Activated T-cell treated with anti-CD3 and anti-CD28 coated beads, Interleukin-2, amount 50 U/mL, for 48 hours (primary cell): Measurements from ENCODE around the gene HMGB1.

ENCODE experiments used
- DNase-seq, 2 experiments: peaks; one replicate each; pipeline ENCODE4 v3.0.0-alpha.2; 2020

Gene HMGB1

GRCh38 chr13:30429721-30430694, 35.7 kb downstream of the HMGB1 start:
- peak in 1 of 2 experiments; percentile 39 for DNase-seq

- no peak for DNase-seq
These were observed 36.5 kb downstream of the HMGB1 start for GRCh38 chr13:30429235-30429634.

GRCh38 chr13:30423891-30424290, 41.8 kb downstream of the HMGB1 start:
- DNase-seq = no peak

GRCh38 chr13:30422054-30422839, 43.5 kb downstream of the HMGB1 start, which contains the start of gene UBE2L5:
UBE2L5 (plus strand) TSS chr13:30422493; CDS start chr13:30427991, 5,498 bp downstream.
- peak; percentile 66 to 76 for DNase-seq

GRCh38 chr13:30421093-30422053, 44.4 kb downstream of the HMGB1 start:
- peak; percentile 53 to 61 for DNase-seq

GRCh38 chr13:30418717-30419459, 46.8 kb downstream of the HMGB1 start:
- no peak for DNase-seq

GRCh38 chr13:30418075-30418716, 47.5 kb downstream of the HMGB1 start:
- DNase-seq = no peak

GRCh38 chr13:30416471-30416870, 49.3 kb downstream of the HMGB1 start:
- DNase-seq = no peak

- DNase-seq = no peak
These were observed 50.2 kb downstream of the HMGB1 start for GRCh38 chr13:30415430-30416030.

GRCh38 chr13:30413842-30414241, 51.9 kb downstream of the HMGB1 start:
- DNase-seq = no peak

- no peak for DNase-seq
These were observed 53.4 kb downstream of the HMGB1 start for GRCh38 chr13:30412346-30412745.

- no peak for DNase-seq
These were observed 55.0 kb downstream of the HMGB1 start for GRCh38 chr13:30410705-30411125.

- no peak for DNase-seq
These were observed 55.6 kb downstream of the HMGB1 start for GRCh38 chr13:30409886-30410704.

- DNase-seq = peak; percentile 96 to 97
These were observed 57.2 kb downstream of the HMGB1 start for GRCh38 chr13:30408319-30409101.

GRCh38 chr13:30406779-30407416, 58.8 kb downstream of the HMGB1 start:
- no peak for DNase-seq
